ENCODE measurements around the gene FSTL4.

FSTL4 gene

DNA sequence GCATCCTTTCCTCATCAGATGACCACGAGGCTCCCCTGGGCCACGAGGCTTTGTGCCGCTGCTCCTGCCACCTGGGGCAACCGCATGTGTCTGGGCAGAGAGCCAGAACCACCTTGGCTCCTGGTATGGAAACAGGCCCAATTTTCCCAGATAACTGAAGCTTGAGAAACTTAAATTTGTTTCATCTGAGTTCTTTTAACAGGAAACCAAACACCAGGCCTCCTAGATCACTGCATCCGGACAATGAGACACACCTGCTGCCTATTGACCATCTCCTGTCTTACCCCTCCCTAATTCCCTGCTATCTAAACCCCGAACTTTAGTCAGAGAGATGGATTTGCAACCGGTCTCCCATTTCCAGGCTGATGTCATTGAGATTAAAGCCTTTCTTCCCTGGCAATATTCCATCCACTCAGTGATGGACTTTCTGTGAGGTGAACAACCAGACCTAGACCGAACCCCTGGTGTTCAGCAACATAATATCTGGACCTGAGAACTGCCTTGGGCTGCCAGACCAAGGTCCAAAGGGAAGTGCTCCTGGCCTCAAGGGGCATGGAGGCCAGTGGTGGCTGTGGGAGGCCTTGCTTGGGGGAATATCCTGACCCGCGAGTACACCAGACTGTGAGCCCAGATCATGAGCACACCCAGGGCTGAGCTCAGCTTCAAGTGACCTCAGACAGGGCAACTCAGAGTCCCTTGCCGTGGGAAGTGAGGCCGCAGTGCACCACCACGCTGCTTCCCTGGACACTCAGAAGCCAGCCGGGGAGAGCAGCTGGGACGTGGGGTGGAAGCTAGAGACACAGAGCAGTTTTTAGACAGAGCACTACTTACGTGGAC, 360.8 kb downstream of the FSTL4 start:
- peak; percentile 33 for DNase-seq

DNA sequence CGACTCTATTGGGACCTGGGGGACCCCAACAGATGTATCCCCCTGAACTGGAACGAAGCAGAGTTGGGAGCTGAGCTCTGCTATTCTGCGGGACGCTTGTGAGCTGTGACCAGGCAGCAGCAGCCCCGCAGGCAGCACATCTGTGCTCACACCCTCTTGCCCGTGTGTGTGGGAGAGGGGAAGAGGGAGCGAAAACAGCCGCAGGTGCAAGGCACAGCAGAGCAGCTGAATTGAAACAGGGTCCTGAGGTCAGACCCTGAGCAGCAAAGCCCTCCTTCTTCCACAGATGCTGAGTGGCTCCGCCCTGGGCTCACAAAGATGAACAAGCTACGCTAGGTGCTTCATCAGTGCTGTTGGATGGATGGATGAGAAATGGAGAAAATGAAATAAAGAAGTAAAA, 361.8 kb downstream of the FSTL4 start:
- DNase-seq = no peak

GRCh38 chr5:133249593-133249992, 362.7 kb downstream of the FSTL4 start:
- no peak for DNase-seq

GRCh38 chr5:133247881-133248624, 364.3 kb downstream of the FSTL4 start:
- DNase-seq = no peak

- no peak for DNase-seq
Observed at GRCh38 chr5:133247151-133247709, 365.1 kb downstream of the FSTL4 start.

GRCh38 chr5:133246376-133247150, 365.8 kb downstream of the FSTL4 start:
- no peak for DNase-seq

DNA sequence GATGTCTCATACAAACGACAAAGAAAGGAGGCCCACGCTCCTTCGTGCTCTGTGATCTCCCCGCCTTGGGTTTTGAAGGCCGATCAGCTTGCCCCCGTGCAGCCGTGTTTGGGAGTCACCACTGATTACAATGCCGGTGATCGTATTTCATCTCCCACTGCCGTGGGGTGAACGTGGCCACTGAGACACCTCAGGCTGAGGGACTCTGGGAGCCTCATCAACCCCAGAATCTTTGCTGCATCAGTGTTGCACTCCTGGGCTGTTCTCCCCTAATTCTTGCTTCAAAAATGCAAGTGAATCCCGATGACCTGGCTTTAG, 366.3 kb downstream of the FSTL4 start:
- DNase-seq = no peak

GRCh38 chr5:133245191-133246052, 366.9 kb downstream of the FSTL4 start:
- no peak for DNase-seq

- peak; percentile 45 for DNase-seq
Observed at GRCh38 chr5:133244242-133244641, 368.1 kb downstream of the FSTL4 start.

DNA sequence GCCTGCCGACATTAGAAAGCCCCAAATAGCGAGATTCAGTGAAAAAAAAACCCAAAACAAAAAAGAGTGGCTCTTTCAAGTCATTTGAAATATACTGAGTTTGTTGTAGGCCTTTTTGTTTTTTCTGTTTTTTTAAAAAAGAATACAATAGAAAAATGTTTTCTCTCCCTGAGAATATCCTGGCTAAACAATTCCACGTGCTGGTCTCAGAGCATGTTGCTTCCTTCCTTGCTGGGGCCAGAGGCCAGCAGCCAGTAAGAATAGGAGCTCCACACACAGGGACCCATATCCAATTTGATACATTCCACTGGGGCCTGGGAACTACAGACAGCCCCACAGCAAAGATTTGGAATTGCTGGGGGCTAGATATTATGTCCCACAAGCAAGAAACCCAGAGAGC, 369.1 kb downstream of the FSTL4 start:
- DNase-seq = no peak

- no peak for DNase-seq
Observed at GRCh38 chr5:133242221-133242835, 370.0 kb downstream of the FSTL4 start.

DNA sequence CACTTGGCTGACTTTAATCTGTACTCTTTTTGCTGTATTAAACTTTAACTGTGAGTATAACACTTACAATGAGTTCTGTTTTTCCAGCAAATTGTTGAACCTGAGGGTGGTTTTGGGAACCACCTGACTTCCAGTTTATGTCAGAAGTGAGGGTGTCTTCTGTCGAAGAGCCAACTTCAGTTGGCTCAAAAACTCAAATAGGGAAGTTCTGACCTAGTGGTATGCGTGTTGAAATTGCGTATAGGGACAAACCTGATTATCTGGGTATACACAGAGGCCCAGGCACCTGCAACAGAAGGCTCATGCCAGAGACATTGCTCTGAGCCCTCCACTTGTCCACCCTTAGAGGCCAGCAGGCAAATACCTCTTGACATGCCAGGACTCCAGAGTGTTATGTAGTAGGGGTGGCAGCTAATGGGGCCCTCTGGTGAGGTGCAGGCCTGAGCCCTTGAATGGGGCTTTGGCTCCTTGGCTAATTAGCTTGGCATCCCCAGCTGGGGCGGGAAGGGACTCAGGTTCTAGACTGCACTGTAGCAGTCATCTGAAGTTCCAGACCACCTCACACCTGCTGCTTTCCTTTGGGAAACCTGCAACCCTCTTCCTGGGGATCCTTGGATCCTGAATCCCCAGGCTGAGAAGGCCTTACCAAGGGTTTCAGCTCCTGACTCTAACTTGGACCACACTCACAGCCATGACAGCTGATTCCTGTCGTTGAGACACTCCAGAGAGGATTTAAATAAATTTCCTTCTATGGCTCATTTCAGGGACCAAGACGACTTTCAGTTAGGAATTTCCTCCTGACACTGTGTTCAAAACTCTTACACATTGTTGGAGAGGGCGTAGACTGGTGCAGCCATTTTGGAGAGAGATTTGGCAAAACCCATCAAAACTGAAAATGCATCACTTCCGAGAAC, 370.9 kb downstream of the FSTL4 start:
- no peak for DNase-seq

GRCh38 chr5:133240425-133241091, 371.8 kb downstream of the FSTL4 start:
- DNase-seq = no peak

DNA sequence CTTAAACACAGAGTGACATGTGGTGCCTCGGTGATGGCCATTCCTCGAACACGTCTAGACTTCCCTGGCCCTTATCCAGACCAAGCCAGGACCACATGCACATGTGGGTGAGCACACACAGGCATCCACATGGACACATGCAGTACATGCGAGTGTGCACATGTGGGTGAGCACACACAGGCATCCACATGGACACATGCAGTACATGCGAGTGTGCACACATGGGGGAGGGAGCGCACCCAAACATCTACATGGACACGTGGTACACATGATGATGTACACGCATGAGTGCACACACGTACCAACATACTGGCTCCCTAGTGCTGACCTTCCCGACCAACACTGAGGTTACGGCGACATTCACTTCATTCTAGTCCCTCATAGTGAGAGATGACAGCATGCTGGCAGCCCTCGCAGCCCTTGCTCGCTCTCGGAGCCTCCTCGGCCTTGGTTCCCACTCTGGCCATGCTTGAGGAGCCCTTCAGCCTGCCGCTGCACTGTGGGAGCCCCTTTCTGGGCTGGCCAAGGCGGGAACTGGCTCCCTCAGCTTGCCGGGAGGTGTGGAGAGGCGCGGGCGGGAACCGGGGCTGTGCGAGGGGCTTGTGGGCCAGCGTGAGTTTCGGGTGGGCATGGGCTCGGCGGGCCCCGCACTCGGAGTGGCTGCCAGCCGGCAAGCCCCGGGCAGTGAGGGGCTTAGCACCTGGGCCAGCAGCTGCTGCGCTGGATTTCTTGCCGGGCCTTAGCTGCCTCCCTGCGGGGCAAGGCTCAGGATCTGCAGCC, 373.7 kb downstream of the FSTL4 start:
- no peak for DNase-seq

- no peak for DNase-seq
Observed at GRCh38 chr5:133236976-133237375, 375.4 kb downstream of the FSTL4 start.

GRCh38 chr5:133236541-133236951, 375.8 kb downstream of the FSTL4 start:
- no peak for DNase-seq

GRCh38 chr5:133235696-133236426, 376.5 kb downstream of the FSTL4 start:
- no peak for DNase-seq

DNA sequence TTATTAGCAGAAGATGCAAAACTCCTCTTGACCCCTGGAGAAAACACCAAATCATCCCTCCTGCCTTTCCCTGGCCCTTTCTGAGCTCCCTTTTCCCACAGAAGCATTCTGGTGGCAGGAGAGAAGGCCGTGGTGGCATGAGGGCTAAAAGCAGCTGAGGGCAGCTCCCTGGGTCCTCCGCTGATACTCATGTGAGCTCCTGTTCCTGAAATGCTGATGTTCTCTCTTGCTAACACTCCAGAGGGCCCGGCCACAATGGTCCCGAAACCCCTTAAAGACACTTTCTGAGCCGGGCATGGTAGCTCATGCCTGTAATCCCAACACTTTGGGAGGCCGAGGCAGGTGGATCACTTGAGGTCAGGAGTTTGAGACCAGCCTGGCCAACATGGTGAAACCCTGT, 377.4 kb downstream of the FSTL4 start:
- DNase-seq = no peak

DNA sequence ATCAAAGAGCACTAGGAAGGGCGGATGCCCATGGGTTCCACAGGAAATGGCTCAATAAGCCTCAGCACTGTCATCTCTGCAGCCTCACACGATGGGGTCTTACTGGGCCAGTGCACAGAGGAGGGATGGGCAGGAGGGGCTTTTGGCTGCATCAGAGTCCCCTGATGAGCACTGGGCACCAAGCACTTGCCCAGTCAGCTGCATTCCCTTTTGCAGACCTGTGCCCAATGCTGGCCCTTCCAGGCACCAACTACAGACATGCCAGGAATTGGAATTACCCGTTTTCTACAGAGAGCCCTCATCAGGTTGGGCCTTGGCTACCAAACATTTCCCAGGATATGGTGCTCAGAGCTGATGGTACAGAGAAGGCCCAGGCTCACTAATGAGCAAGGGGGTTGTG, 378.1 kb downstream of the FSTL4 start:
- DNase-seq = no peak
